HepG2 (cell line): Measurements from ENCODE around the gene KCNB1. TPM values are rescaled to one million over a fixed set of nuclear protein-coding genes. Genes with fewer than 3 reads are reported as not detected.

Experiments used
- ATAC-seq: fragments of 200-7000 bp; cut with Tn5 transposase; 3 replicates; pipeline ENCODE4 v1.9.1; 2020; ENCODE audit warnings: mild to moderate bottlenecking, moderate library complexity
- BruUV-seq: library from RNA; stranded (reverse); fragments of 400-500 nt; replicated peaks from 2 replicates; lab custom pipeline; 2021; lab: Mats Ljungman, UMichigan
- CTCF ChIA-PET: fragments of 300-600 bp; formaldehyde crosslinking; extraction: SDS; loops from one replicate; lab custom pipeline; 2021; ENCODE audit warnings: low total read pairs, inconsistent platforms, low intra/inter-chr PET ratio; lab: Yijun Ruan, JAX
- POLR2A ChIA-PET: fragments of 350-600 bp; sonication (Branson Sonifier 250); formaldehyde crosslinking; loops from one replicate; lab custom pipeline; 2020; ENCODE audit warnings: antibody characterized with exemption, inconsistent platforms; lab: Yijun Ruan, JAX
- DNase-seq: peaks from one replicate; pipeline ENCODE4 v3.0.0-alpha.2; 2015; ENCODE audit warnings: low spot score
- FAIRE-seq: peaks from 3 replicates; lab custom pipeline; 2011; peaks lifted over from hg19 to GRCh38; lab: Jason Lieb, UNC
- H2AFZ ChIP-seq: one replicate; pipeline ENCODE4 v1.6.1; 2011; ENCODE audit warnings: low read length, inconsistent platforms
- H3K27ac ChIP-seq: fragments of 300-600 bp; 3 replicates; pipeline ENCODE4 v1.8.0; 2011; ENCODE audit warnings: mixed run types, mild to moderate bottlenecking, mixed read lengths, low read length, inconsistent platforms; ENCODE audit not compliant: insufficient read depth; ENCODE audit errors: extremely low read length
- H3K27me3 ChIP-seq, 2 experiments: fragments of 200-600 bp in 1 of 2; 2 replicates in 1 of 2; 3 replicates in 1 of 2; pipeline versions ENCODE4 v1.6.0 to v1.8.0; 2011; ENCODE audit warnings: low read length in 2 of 2, mild to moderate bottlenecking in 2 of 2, moderate library complexity in 2 of 2, inconsistent platforms in 1 of 2; ENCODE audit not compliant: insufficient read depth in 2 of 2, control insufficient read depth in 1 of 2
- H3K36me3 ChIP-seq, 2 experiments: fragments of 200-600 bp in 1 of 2; replicated peaks in 1 of 2; 2 replicates in 1 of 2; 3 replicates in 1 of 2; pipeline versions ENCODE4 v1.5.1 to v1.8.0; 2011; ENCODE audit warnings: low read length in 2 of 2, inconsistent platforms in 1 of 2; ENCODE audit not compliant: insufficient read depth in 2 of 2, control insufficient read depth in 1 of 2
- H3K4me1 ChIP-seq: 2 replicates; pipeline ENCODE4 v1.5.1; 2012; ENCODE audit warnings: low read length, inconsistent platforms; ENCODE audit not compliant: insufficient read depth
- H3K4me2 ChIP-seq: 2 replicates; pipeline ENCODE4 v1.6.0; 2011; ENCODE audit warnings: low read depth, low read length, inconsistent platforms
- H3K4me3 ChIP-seq, 3 experiments: fragments of 200-600 bp in 1 of 3; sonication (generic), shearing (Covaris generic) in 1 of 3; replicated peaks in 1 of 3; 2 replicates each; pipeline ENCODE4 v1.5.1; 2011 to 2016; ENCODE audit warnings: low read length in 3 of 3, inconsistent platforms in 2 of 3, low read depth in 2 of 3, mild to moderate bottlenecking in 2 of 3, control low read depth in 1 of 3, mixed read lengths in 1 of 3; ENCODE audit not compliant: insufficient read depth in 1 of 3
- H3K79me2 ChIP-seq: one replicate; pipeline ENCODE4 v1.6.1; 2011; ENCODE audit warnings: low read length, inconsistent platforms; ENCODE audit not compliant: insufficient read depth
- H3K9ac ChIP-seq: 2 replicates; pipeline ENCODE4 v1.6.0; 2011; ENCODE audit warnings: mild to moderate bottlenecking, low read depth, low read length, inconsistent platforms; ENCODE audit not compliant: insufficient read depth
- H3K9me3 ChIP-seq: 2 replicates; pipeline ENCODE4 v1.5.1; 2012; ENCODE audit warnings: mild to moderate bottlenecking, low read length
- H4K20me1 ChIP-seq: 2 replicates; pipeline ENCODE4 v1.6.0; 2011; ENCODE audit warnings: inconsistent platforms, mild to moderate bottlenecking, low read length, moderate library complexity; ENCODE audit not compliant: insufficient read depth
- FLYWCH1 ChIP-seq: sonication (generic); formaldehyde crosslinking; IDR thresholded peaks from 2 replicates; pipeline ENCODE4 v1.8.1; 2023; ENCODE audit warnings: mild to moderate bottlenecking, missing genetic modification reagents
- GPN1 ChIP-seq: sonication (generic); formaldehyde crosslinking; IDR thresholded peaks from 2 replicates; pipeline ENCODE4 v1.5.1; 2020; ENCODE audit warnings: missing genetic modification reagents, borderline replicate concordance
- NFATC3 ChIP-seq: sonication (generic); formaldehyde crosslinking; IDR thresholded peaks from 2 replicates; pipeline ENCODE4 v1.5.1; 2020; ENCODE audit warnings: mild to moderate bottlenecking, missing genetic modification reagents
- NFRKB ChIP-seq: fragments of 450-650 bp; IDR thresholded peaks from 2 replicates; pipeline ENCODE4 v1.6.1; 2017
- PRPF4 ChIP-seq: fragments of 200-400 bp; formaldehyde crosslinking; IDR thresholded peaks from 2 replicates; pipeline ENCODE4 v1.6.1; 2016; ENCODE audit warnings: low read length, low read depth; ENCODE audit not compliant: poor library complexity, severe bottlenecking
- SALL2 ChIP-seq: sonication (generic); formaldehyde crosslinking; IDR thresholded peaks from 2 replicates; pipeline ENCODE4 v1.8.1; 2023; ENCODE audit warnings: mild to moderate bottlenecking, missing genetic modification reagents, inconsistent platforms
- SNAPC2 ChIP-seq: sonication (generic); formaldehyde crosslinking; IDR thresholded peaks from 2 replicates; pipeline ENCODE4 v1.8.1; 2022; ENCODE audit warnings: mild to moderate bottlenecking, missing genetic modification reagents
- SPEN ChIP-seq: sonication (generic); formaldehyde crosslinking; IDR thresholded peaks from 2 replicates; pipeline ENCODE4 v1.5.1; 2020; ENCODE audit warnings: low read depth, mild to moderate bottlenecking, missing genetic modification reagents
- SSRP1 ChIP-seq: IDR thresholded peaks from 2 replicates; pipeline ENCODE4 v1.6.1; 2016; ENCODE audit warnings: control low read depth
- STAG1 ChIP-seq: sonication (generic); formaldehyde crosslinking; IDR thresholded peaks from 2 replicates; pipeline ENCODE4 v1.4.0; 2020; ENCODE audit warnings: missing genetic modification reagents
- STAT5B ChIP-seq: sonication (generic); formaldehyde crosslinking; IDR thresholded peaks from 2 replicates; pipeline ENCODE4 v1.4.0; 2020; ENCODE audit warnings: missing genetic modification reagents
- ZHX1 ChIP-seq: sonication (generic); formaldehyde crosslinking; IDR thresholded peaks from 2 replicates; pipeline ENCODE4 v1.8.1; 2022; ENCODE audit warnings: low read depth, mild to moderate bottlenecking, missing genetic modification reagents
- ZNF225 ChIP-seq: sonication (generic); formaldehyde crosslinking; IDR thresholded peaks from 2 replicates; pipeline ENCODE4 v1.4.0; 2020; ENCODE audit warnings: mild to moderate bottlenecking, missing genetic modification reagents
- ZNF382 ChIP-seq: sonication (generic); formaldehyde crosslinking; IDR thresholded peaks from 2 replicates; pipeline ENCODE4 v1.5.0; 2020; ENCODE audit warnings: missing genetic modification reagents, mild to moderate bottlenecking, borderline replicate concordance
- WGBS: methylation state at CpG from one replicate; pipeline ENCODE4 v1.1.6; 2017; ENCODE audit warnings: low lambda C conversion rate; 5-methylcytosine and 5-hydroxymethylcytosine counted together
- in situ Hi-C: cut with HindIII; loops from 2 replicates; pipeline ENCODE4 v1.10.0; 2017; ENCODE audit warnings: low pct_unique_long_range_greater_than_20kb; ENCODE audit not compliant: extremely low pct_ligation_motif_present
- intact Hi-C: fragments of 100-400 bp; cut with micrococcal nuclease; formaldehyde crosslinking; loops from one replicate; pipeline ENCODE4 v1.10.0; 2022; ENCODE audit not compliant: unreplicated experiment
- polyA plus RNA-seq, 8 experiments: library from polyadenylated mRNA; depleted of rRNA in 3 of 8; stranded (reverse) in 7 of 8; unstranded in 1 of 8; fragments of >200 nt; fragmentation: Illumina TruSeq in 4 of 8; extraction: Trizol in 4 of 8; gene quantifications; 2 replicates each; pipeline versions ENCODE4 v1.2.1 to v1.2.3, GENCODE V29; 2011 to 2016; ENCODE audit warnings: low read depth in 4 of 8, missing spikeins in 1 of 8, mixed read lengths in 1 of 8; ENCODE audit not compliant: insufficient read depth in 1 of 8
- total RNA-seq, 5 experiments: library from RNA; depleted of rRNA; stranded (reverse); fragments of >200 nt; fragmentation: Illumina TruSeq; extraction: Trizol; gene quantifications; 2 replicates each; pipeline ENCODE4 v1.2.3, GENCODE V29; 2016; ENCODE audit warnings: low read depth in 1 of 5
- TF ChIP-seq, protein P1 (sequence below): sonication (generic); formaldehyde crosslinking; IDR thresholded peaks from 2 replicates; pipeline ENCODE4 v1.5.0; 2020; ENCODE audit warnings: mild to moderate bottlenecking, missing genetic modification reagents
- TF ChIP-seq, protein P2 (sequence below): IDR thresholded peaks from 2 replicates; pipeline ENCODE4 v1.6.1; 2016; ENCODE audit warnings: mild to moderate bottlenecking
- TF ChIP-seq, protein P3 (sequence below): sonication (generic); formaldehyde crosslinking; IDR thresholded peaks from 2 replicates; pipeline ENCODE4 v1.5.1; 2020; ENCODE audit warnings: mild to moderate bottlenecking, missing genetic modification reagents, moderate library complexity

The KCNB1 gene
- total and polyA plus RNA-seq, 2 of the 13 experiments (the other 11 are each of a cell fraction or from before 2014, with no cell fraction given): 0.02 TPM; not detected in 1

GRCh38 chr20:49481116-49481515, 1.4 kb downstream of the KCNB1 start:
- no peak for FAIRE-seq
- in situ Hi-C loops: loop anchor here (5.0 kb wide), 2 partner anchors 94 to 149 kb away; no protein-coding TSS in a partner anchor
- POLR2A ChIA-PET: no interaction called here
- TF ChIP-seq STAT5B (CRISPR knock-in tag): no peak
- TF ChIP-seq STAG1 (CRISPR knock-in tag): no peak
- TF ChIP-seq, protein P1, sequence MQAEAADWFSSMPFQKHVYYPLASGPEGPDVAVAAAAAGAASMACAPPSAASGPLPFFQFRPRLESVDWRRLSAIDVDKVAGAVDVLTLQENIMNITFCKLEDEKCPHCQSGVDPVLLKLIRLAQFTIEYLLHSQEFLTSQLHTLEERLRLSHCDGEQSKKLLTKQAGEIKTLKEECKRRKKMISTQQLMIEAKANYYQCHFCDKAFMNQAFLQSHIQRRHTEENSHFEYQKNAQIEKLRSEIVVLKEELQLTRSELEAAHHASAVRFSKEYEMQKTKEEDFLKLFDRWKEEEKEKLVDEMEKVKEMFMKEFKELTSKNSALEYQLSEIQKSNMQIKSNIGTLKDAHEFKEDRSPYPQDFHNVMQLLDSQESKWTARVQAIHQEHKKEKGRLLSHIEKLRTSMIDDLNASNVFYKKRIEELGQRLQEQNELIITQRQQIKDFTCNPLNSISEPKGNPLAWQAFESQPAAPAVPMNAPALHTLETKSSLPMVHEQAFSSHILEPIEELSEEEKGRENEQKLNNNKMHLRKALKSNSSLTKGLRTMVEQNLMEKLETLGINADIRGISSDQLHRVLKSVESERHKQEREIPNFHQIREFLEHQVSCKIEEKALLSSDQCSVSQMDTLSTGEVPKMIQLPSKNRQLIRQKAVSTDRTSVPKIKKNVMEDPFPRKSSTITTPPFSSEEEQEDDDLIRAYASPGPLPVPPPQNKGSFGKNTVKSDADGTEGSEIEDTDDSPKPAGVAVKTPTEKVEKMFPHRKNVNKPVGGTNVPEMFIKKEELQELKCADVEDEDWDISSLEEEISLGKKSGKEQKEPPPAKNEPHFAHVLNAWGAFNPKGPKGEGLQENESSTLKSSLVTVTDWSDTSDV: no peak
- TF ChIP-seq SNAPC2 (CRISPR knock-in tag): no peak
- no peak for TF ChIP-seq SALL2 (CRISPR knock-in tag)
- TF ChIP-seq GPN1: no peak
- TF ChIP-seq, protein P2, sequence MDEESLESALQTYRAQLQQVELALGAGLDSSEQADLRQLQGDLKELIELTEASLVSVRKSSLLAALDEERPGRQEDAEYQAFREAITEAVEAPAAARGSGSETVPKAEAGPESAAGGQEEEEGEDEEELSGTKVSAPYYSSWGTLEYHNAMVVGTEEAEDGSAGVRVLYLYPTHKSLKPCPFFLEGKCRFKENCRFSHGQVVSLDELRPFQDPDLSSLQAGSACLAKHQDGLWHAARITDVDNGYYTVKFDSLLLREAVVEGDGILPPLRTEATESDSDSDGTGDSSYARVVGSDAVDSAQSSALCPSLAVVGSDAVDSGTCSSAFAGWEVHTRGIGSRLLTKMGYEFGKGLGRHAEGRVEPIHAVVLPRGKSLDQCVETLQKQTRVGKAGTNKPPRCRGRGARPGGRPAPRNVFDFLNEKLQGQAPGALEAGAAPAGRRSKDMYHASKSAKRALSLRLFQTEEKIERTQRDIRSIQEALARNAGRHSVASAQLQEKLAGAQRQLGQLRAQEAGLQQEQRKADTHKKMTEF (CRISPR knock-in tag): no peak
- no peak for TF ChIP-seq SSRP1 (CRISPR knock-in tag)
- no peak for TF ChIP-seq SPEN (CRISPR knock-in tag)
- TF ChIP-seq NFATC3 (CRISPR knock-in tag): no peak
- no peak for TF ChIP-seq ZHX1 (CRISPR knock-in tag)
- TF ChIP-seq, protein P3, sequence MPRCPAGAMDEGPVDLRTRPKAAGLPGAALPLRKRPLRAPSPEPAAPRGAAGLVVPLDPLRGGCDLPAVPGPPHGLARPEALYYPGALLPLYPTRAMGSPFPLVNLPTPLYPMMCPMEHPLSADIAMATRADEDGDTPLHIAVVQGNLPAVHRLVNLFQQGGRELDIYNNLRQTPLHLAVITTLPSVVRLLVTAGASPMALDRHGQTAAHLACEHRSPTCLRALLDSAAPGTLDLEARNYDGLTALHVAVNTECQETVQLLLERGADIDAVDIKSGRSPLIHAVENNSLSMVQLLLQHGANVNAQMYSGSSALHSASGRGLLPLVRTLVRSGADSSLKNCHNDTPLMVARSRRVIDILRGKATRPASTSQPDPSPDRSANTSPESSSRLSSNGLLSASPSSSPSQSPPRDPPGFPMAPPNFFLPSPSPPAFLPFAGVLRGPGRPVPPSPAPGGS (CRISPR knock-in tag): no peak
- no peak for TF ChIP-seq ZNF225 (CRISPR knock-in tag)
- no peak for TF ChIP-seq ZNF382 (CRISPR knock-in tag)
- no peak for TF ChIP-seq PRPF4
- no peak for TF ChIP-seq FLYWCH1 (CRISPR knock-in tag)
- TF ChIP-seq NFRKB: no peak

More at GRCh38 chr20:49481116-49481515, 1.4 kb downstream of the KCNB1 start:
- 38% methylated on average over 3 of the region's 3 CpGs for WGBS
- no peaks in the 10 kb centered on the region for H3K36me3 ChIP-seq
- peaks cover 4 to 32% of the 10 kb centered on the region in 2 experiments; a peak in 3 of 5 replicates for H3K27me3 ChIP-seq
- no peak overlapping the region for H3K4me2 ChIP-seq
- no peak overlapping the region for H2AFZ ChIP-seq
- H3K4me3 ChIP-seq: no peak overlapping the region
- no TSS peak for BruUV-seq
- intact Hi-C loops: loop anchor here (5.0 kb wide), 1 partner anchor 39 kb away; no protein-coding TSS in a partner anchor
- H3K4me1 ChIP-seq: peaks cover 36% of the 10 kb centered on the region
- H3K79me2 ChIP-seq: no peaks in the 10 kb centered on the region
- no peaks in the 10 kb centered on the region for H3K9me3 ChIP-seq
- DNase-seq (no peak), ATAC-seq (no peak)
- no peak overlapping the region for H3K9ac ChIP-seq
- peaks cover 30% of the 10 kb centered on the region; the same call in 1 of the 2 replicates for H4K20me1 ChIP-seq
- CTCF ChIA-PET: interaction anchor here (9.6 kb wide), 1 partner anchor 147 kb away, joined by 159 read pairs; no protein-coding TSS in a partner anchor
- H3K27ac ChIP-seq: no peak overlapping the region
